Smooth muscle cell of bladder (primary cell): Measurements from ENCODE around the gene TMEM87B. TPM values are rescaled to one million over a fixed set of nuclear protein-coding genes. Genes with fewer than 3 reads are reported as not detected.

Source experiments
- total RNA-seq: library from RNA; depleted of rRNA; stranded (reverse); fragments of >200 nt; gene quantifications from 2 replicates; pipeline ENCODE4 v1.2.3, GENCODE V29; 2014

TMEM87B gene, protein sequence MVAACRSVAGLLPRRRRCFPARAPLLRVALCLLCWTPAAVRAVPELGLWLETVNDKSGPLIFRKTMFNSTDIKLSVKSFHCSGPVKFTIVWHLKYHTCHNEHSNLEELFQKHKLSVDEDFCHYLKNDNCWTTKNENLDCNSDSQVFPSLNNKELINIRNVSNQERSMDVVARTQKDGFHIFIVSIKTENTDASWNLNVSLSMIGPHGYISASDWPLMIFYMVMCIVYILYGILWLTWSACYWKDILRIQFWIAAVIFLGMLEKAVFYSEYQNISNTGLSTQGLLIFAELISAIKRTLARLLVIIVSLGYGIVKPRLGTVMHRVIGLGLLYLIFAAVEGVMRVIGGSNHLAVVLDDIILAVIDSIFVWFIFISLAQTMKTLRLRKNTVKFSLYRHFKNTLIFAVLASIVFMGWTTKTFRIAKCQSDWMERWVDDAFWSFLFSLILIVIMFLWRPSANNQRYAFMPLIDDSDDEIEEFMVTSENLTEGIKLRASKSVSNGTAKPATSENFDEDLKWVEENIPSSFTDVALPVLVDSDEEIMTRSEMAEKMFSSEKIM
- total RNA-seq = 27.4 and 40.8 TPM in 2 replicates

DNA sequence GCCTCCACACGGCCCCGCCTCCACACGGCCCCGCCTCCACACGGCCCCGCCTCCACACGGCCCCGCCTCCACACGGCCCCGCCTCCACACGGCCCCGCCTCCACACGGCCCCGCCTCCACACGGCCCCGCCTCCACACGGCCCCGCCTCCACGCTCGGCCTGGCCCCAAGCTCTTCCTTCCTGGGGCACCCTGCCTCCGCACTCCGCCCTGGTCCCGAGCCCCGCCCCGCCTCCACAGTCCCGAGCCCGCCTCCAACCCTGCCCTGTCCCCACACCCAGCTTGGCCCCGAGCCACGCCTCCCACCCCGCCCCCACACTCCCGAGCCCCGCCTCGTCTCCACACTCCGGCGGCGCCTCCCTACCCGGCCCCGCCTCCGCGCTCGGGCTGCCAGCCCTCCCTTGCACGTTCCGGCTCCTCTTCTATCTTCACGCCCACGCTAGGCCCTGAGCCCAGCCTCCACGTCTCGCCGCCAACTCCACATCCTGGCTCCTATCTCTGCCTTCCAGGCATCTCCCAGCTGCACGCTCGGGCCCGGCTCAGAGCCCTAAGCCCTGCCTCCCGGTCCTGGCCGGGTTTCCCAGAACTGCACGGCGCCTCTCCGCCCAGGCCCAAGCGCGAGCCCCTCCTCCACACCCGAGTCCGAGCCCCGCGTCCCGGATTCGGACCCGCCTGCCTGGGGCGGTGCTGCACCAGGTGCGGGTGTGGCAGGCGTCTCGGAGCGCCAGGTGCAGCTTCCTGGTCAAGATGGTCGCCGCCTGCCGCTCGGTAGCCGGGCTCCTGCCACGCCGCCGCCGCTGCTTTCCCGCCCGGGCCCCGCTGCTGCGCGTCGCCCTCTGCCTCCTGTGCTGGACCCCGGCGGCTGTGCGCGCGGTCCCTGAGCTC, at the start of gene TMEM87B:
Gene TMEM87B (plus strand): TSS at position 423 of the 883 bp plus-strand sequence. CDS start 323 bp downstream, at position 746.

DNA sequence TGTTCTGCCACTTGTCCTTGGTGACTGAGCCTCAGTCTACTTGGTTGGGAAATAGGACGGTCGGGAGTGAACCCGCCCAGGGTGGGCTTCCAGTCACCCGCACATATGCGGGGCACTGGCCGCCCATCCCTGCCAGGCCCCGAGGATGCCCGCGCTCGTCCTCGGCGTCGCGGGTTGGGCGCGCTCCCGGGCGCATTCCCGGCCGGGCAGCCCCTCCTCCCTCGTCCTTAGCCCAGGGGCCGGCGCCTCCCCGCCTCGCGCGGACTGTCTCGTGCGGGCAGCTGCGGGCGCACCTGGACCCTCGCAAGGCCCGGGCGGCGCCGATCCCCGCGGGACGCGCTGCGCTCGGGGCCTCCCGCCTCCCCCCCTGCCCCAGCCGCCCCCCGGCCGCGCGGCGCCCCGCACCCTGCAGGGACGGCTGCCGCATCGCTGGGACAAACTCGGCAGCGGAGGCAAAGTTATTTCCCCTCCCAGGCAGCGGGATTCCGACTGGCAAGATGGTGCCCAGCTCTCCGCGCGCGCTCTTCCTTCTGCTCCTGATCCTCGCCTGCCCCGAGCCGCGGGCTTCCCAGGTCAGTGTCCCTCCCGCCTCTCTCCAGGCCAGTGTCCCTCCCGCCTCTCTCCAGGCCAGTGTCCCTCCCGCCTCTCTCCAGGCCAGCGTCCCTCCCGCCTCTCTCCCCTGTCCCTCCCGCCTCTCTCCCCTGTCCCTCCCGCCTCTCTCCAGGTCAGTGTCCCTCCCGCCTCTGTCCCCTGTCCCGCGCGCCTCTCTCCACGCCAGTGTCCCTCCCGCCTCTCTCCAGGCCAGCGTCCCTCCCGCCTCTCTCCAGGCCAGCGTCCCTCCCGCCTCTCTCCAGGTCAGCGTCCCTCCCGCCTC, 83.3 kb downstream of the TMEM87B start, which contains the start of gene FBLN7:
Gene FBLN7 (plus strand): TSS at position 227 of the 874 bp plus-strand sequence. CDS start 271 bp downstream, at position 498.

Other genes starting within 250 kb of the TMEM87B start
- 32.3 and 44.6 TPM in 2 replicates for gene ANAPC1, start 171.1 kb upstream of the TMEM87B start, total RNA-seq
- 0.14 and 0.28 TPM in 2 replicates for gene MERTK, start 156.7 kb upstream of the TMEM87B start, total RNA-seq
- 0.57 and 0.74 TPM in 2 replicates for gene FBLN7, start 83.1 kb downstream of the TMEM87B start, total RNA-seq
- 1.8 and 3.4 TPM in 2 replicates for gene ZC3H8, start 199.8 kb downstream of the TMEM87B start, total RNA-seq
- 3.1 and 3.4 TPM in 2 replicates for gene ZC3H6, start 220.3 kb downstream of the TMEM87B start, total RNA-seq